Liver (tissue), 9 donors: ENCODE measurements around the gene SULT1C4. TPM values are rescaled to one million over a fixed set of nuclear protein-coding genes. Genes with fewer than 3 reads are reported as not detected.

Source experiments
- DNase-seq: peaks from one replicate; pipeline ENCODE4 v3.0.0-alpha.2; 2017; ENCODE audit warnings: low spot score
- H3K27ac ChIP-seq, 2 donors: one replicate each; pipeline ENCODE4 v1.7.0; 2013; ENCODE audit warnings: inconsistent platforms in 2 of 2, low read length in 2 of 2, control low read depth in 1 of 2, low read depth in 1 of 2, mild to moderate bottlenecking in 1 of 2
- H3K27me3 ChIP-seq, 4 donors: one replicate each; pipeline versions ENCODE4 v1.6.1 to v1.7.0; 2013; ENCODE audit warnings: low read length in 3 of 4, inconsistent platforms in 1 of 4, mild to moderate bottlenecking in 1 of 4, moderate library complexity in 1 of 4; ENCODE audit not compliant: control insufficient read depth in 4 of 4, insufficient read depth in 4 of 4
- H3K36me3 ChIP-seq, 4 donors: one replicate each; pipeline versions ENCODE4 v1.6.1 to v1.7.0; 2013; ENCODE audit warnings: low read length in 3 of 4, mild to moderate bottlenecking in 3 of 4, low read depth in 1 of 4, moderate library complexity in 1 of 4; ENCODE audit not compliant: control insufficient read depth in 4 of 4, insufficient read depth in 3 of 4
- H3K4me1 ChIP-seq, 4 donors: one replicate each; pipeline versions ENCODE4 v1.6.1 to v1.7.0; 2013; ENCODE audit warnings: low read length in 3 of 4, mild to moderate bottlenecking in 3 of 4, moderate library complexity in 1 of 4; ENCODE audit not compliant: control insufficient read depth in 4 of 4, insufficient read depth in 4 of 4
- H3K4me3 ChIP-seq, 3 donors: one replicate each; pipeline versions ENCODE4 v1.6.1 to v1.7.0; 2013; ENCODE audit warnings: low read length in 3 of 3, control low read depth in 1 of 3, low read depth in 1 of 3, mild to moderate bottlenecking in 1 of 3
- H3K9ac ChIP-seq, 2 donors: one replicate each; pipeline ENCODE4 v1.7.0; 2013; ENCODE audit warnings: low read length in 2 of 2, mild to moderate bottlenecking in 2 of 2, moderate library complexity in 2 of 2, control low read depth in 1 of 2, low read depth in 1 of 2
- H3K9me3 ChIP-seq, 4 donors: one replicate each; pipeline versions ENCODE4 v1.6.1 to v1.7.0; 2013; ENCODE audit warnings: low read length in 3 of 4; ENCODE audit not compliant: control insufficient read depth in 4 of 4
- CTCF ChIP-seq: fragments of 150-350 bp; IDR thresholded peaks from 2 replicates; pipeline ENCODE4 v1.5.1; 2017; ENCODE audit warnings: improper control_type of control experiment, low read depth, low read length; ENCODE audit not compliant: missing input control
- EGR1 ChIP-seq, 2 donors: IDR thresholded peaks; 2 replicates each; pipeline ENCODE4 v1.6.1; 2016 to 2018; ENCODE audit warnings: antibody characterized with exemption in 2 of 2, low read depth in 2 of 2
- FOXA1 ChIP-seq: IDR thresholded peaks from 2 replicates; pipeline ENCODE4 v1.6.1; 2016; ENCODE audit warnings: antibody characterized with exemption
- FOXA2 ChIP-seq: IDR thresholded peaks from 2 replicates; pipeline ENCODE4 v1.6.1; 2016; ENCODE audit warnings: antibody characterized with exemption
- GABPA ChIP-seq, 2 donors: IDR thresholded peaks in 1 of 2; conservative IDR thresholded peaks in 1 of 2; 2 replicates each; pipeline ENCODE4 v1.6.1; 2016; ENCODE audit warnings: antibody characterized with exemption in 2 of 2, mild to moderate bottlenecking in 1 of 2, moderate library complexity in 1 of 2
- HNF4A ChIP-seq, 2 donors: conservative IDR thresholded peaks; 2 replicates each; pipeline ENCODE4 v1.6.1; 2016; ENCODE audit warnings: antibody characterized with exemption in 2 of 2, mild to moderate bottlenecking in 2 of 2
- HNF4G ChIP-seq: IDR thresholded peaks from 2 replicates; pipeline ENCODE4 v1.6.1; 2016; ENCODE audit warnings: antibody characterized with exemption
- JUND ChIP-seq, 2 donors: IDR thresholded peaks; 2 replicates each; pipeline ENCODE4 v1.6.1; 2016; ENCODE audit warnings: antibody characterized with exemption in 2 of 2
- MAX ChIP-seq: IDR thresholded peaks from 2 replicates; pipeline ENCODE4 v1.6.1; 2016; ENCODE audit warnings: antibody characterized with exemption
- NR2F2 ChIP-seq: IDR thresholded peaks from 2 replicates; pipeline ENCODE4 v1.6.1; 2016; ENCODE audit warnings: antibody characterized with exemption
- RAD21 ChIP-seq, 2 donors: IDR thresholded peaks; 2 replicates each; pipeline ENCODE4 v1.6.1; 2016; ENCODE audit warnings: antibody characterized with exemption in 2 of 2, mild to moderate bottlenecking in 2 of 2
- REST ChIP-seq: IDR thresholded peaks from 2 replicates; pipeline ENCODE4 v1.6.1; 2016; ENCODE audit warnings: antibody characterized with exemption, mild to moderate bottlenecking
- RXRA ChIP-seq, 2 donors: IDR thresholded peaks; 2 replicates each; pipeline ENCODE4 v1.6.1; 2017 to 2018; ENCODE audit warnings: antibody characterized with exemption in 2 of 2, mild to moderate bottlenecking in 1 of 2
- SP1 ChIP-seq: IDR thresholded peaks from 2 replicates; pipeline ENCODE4 v1.6.1; 2018; ENCODE audit warnings: antibody characterized with exemption, mild to moderate bottlenecking
- TAF1 ChIP-seq: conservative IDR thresholded peaks from 2 replicates; pipeline ENCODE4 v1.6.1; 2016; ENCODE audit warnings: antibody characterized with exemption, mild to moderate bottlenecking
- YY1 ChIP-seq: IDR thresholded peaks from 2 replicates; pipeline ENCODE4 v1.6.1; 2016; ENCODE audit warnings: antibody characterized with exemption, mild to moderate bottlenecking
- WGBS: extraction: QIAGEN DNeasy Blood & Tissue Kit; methylation state at CpG from one replicate; pipeline ENCODE4 v1.1.7; 2013; 5-methylcytosine and 5-hydroxymethylcytosine counted together
- polyA plus RNA-seq, 2 donors: library from polyadenylated mRNA; stranded (reverse) in 1 of 2; unstranded in 1 of 2; fragments of 200-250 nt in 1 of 2; fragments of >200 nt in 1 of 2; fragmentation: Nextera tagmentation in 1 of 2; extraction: Ambion mirVana in 1 of 2; gene quantifications; one replicate each; pipeline versions ENCODE4 v1.2.1 to v1.2.3, GENCODE V29; 2013 to 2015
- total RNA-seq, 2 donors: library from RNA; depleted of rRNA; stranded (reverse); fragments of >200 nt; gene quantifications; one replicate each; pipeline ENCODE4 v1.2.3, GENCODE V29; 2014
- TF ChIP-seq, protein P1 (sequence below): IDR thresholded peaks from 2 replicates; pipeline ENCODE4 v1.6.1; 2016; ENCODE audit warnings: antibody characterized with exemption
- TF ChIP-seq, protein P2 (sequence below): IDR thresholded peaks from 2 replicates; pipeline ENCODE4 v1.6.1; 2016; ENCODE audit warnings: antibody characterized with exemption
- donor health status: healthy.
- donor health status: healthy.
- donor health status: healthy.
- donor health status: healthy.
- donor health status: healthy.

SULT1C4 gene
- total and polyA plus RNA-seq, 4 donors = 1.0 to 12.8 (median 1.3) TPM

DNA sequence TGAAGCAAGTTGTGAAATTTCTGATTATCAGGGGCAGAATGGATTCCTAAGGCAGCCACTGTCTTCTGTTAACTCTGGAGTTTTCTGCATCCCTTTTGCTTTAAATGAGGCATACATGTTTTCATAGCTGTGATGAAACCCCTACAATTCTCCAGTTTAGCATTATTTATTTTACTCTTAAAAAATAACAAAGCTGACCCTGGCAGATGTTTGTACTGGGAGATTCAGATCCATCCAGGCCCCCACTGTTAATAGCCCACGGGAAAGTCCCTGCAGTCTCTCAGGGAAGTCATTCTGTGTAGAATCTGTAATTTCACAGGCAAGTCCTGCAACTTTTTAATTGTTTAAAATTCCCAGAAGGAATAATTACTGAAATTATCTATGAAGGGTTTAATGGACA, 353 bp upstream of the SULT1C4 start:
- Histone ChIP-seq H3K9me3 (no peaks in the 10 kb centered on the region), H3K4me1 (no peaks in the 10 kb centered on the region), H3K4me3 (peak overlapping the region in 1 of 3 donors; percentile 31), H3K27me3 (no peaks in the 10 kb centered on the region), H3K9ac (peak overlapping the region in 1 of 2 donors; percentile 48), H3K27ac (peak overlapping the region in 1 of 2 donors; percentile 56), H3K36me3 (no peaks in the 10 kb centered on the region)
- 11% methylated on average over 1 of the region's 1 CpG for WGBS
- DNase-seq = no peak
- TF ChIP-seq RXRA (IDR thresholded peaks at IDR 0.05) = no peak
- TF ChIP-seq TAF1 = no peak
- TF ChIP-seq YY1 = no peak
- no peak for TF ChIP-seq REST
- no peak for TF ChIP-seq FOXA2
- TF ChIP-seq SP1 = no peak
- TF ChIP-seq CTCF = no peak
- TF ChIP-seq, protein P1, sequence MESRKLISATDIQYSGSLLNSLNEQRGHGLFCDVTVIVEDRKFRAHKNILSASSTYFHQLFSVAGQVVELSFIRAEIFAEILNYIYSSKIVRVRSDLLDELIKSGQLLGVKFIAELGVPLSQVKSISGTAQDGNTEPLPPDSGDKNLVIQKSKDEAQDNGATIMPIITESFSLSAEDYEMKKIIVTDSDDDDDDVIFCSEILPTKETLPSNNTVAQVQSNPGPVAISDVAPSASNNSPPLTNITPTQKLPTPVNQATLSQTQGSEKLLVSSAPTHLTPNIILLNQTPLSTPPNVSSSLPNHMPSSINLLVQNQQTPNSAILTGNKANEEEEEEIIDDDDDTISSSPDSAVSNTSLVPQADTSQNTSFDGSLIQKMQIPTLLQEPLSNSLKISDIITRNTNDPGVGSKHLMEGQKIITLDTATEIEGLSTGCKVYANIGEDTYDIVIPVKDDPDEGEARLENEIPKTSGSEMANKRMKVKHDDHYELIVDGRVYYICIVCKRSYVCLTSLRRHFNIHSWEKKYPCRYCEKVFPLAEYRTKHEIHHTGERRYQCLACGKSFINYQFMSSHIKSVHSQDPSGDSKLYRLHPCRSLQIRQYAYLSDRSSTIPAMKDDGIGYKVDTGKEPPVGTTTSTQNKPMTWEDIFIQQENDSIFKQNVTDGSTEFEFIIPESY = no peak
- TF ChIP-seq EGR1 (IDR thresholded peaks at IDR 0.05; ENCODE audit: low read depth in 2 of 2) = no peak
- TF ChIP-seq RAD21 (IDR thresholded peaks at IDR 0.05) = no peak
- no peak for TF ChIP-seq MAX
- no peak for TF ChIP-seq HNF4A (conservative IDR thresholded peaks at IDR 0.05)
- TF ChIP-seq, protein P2, sequence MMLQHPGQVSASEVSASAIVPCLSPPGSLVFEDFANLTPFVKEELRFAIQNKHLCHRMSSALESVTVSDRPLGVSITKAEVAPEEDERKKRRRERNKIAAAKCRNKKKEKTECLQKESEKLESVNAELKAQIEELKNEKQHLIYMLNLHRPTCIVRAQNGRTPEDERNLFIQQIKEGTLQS = no peak
- no peak for TF ChIP-seq NR2F2
- no peak for TF ChIP-seq FOXA1
- TF ChIP-seq JUND (IDR thresholded peaks at IDR 0.05) = no peak
- TF ChIP-seq HNF4G = no peak
- no peak for TF ChIP-seq GABPA (IDR thresholded peaks at IDR 0.05 in 1 of 2, conservative IDR thresholded peaks at IDR 0.05 in 1 of 2)
